HG03460 (cell line): ENCODE data around the gene JMJD1C.
"Not testable (repeated sequence)": the region's sequence is repeated elsewhere in the genome, so short reads cannot be mapped to it uniquely, and the experiment has no call there.

ENCODE experiments used
- ATAC-seq: cut with Tn5 transposase; IDR thresholded peaks from one replicate; pipeline ENCODE4 v1.9.1; 2021; ENCODE audit not compliant: unreplicated experiment

Gene JMJD1C

GRCh38 chr10:63235136-63235535, 230.6 kb downstream of the JMJD1C start:
- not testable (repeated sequence) for ATAC-seq

- no peak for ATAC-seq
These were observed 236.6 kb downstream of the JMJD1C start for GRCh38 chr10:63229161-63229560.

- no peak for ATAC-seq
These were observed 237.5 kb downstream of the JMJD1C start for GRCh38 chr10:63228237-63228636.

GRCh38 chr10:63227207-63227895, 238.4 kb downstream of the JMJD1C start:
- ATAC-seq: peak; percentile 51

- ATAC-seq: no peak
These were observed 241.5 kb downstream of the JMJD1C start for GRCh38 chr10:63224241-63224640.

- ATAC-seq: no peak
These were observed 243.8 kb downstream of the JMJD1C start for GRCh38 chr10:63221950-63222349.

- ATAC-seq: no peak
These were observed 246.0 kb downstream of the JMJD1C start for GRCh38 chr10:63219749-63220148.

GRCh38 chr10:63217120-63217605, 248.6 kb downstream of the JMJD1C start:
- peak; percentile 88 for ATAC-seq

- ATAC-seq: no peak
These were observed 251.2 kb downstream of the JMJD1C start for GRCh38 chr10:63214571-63214970.

- no peak for ATAC-seq
These were observed 252.3 kb downstream of the JMJD1C start for GRCh38 chr10:63213489-63213888.

GRCh38 chr10:63210611-63211196, 255.1 kb downstream of the JMJD1C start:
- peak; percentile 33 for ATAC-seq

GRCh38 chr10:63209705-63210104, 256.1 kb downstream of the JMJD1C start:
- no peak for ATAC-seq

- no peak for ATAC-seq
These were observed 256.8 kb downstream of the JMJD1C start for GRCh38 chr10:63208986-63209385.

- ATAC-seq: peak; percentile 42
These were observed 258.6 kb downstream of the JMJD1C start for GRCh38 chr10:63206997-63207811.

GRCh38 chr10:63206576-63206975, 259.2 kb downstream of the JMJD1C start:
- ATAC-seq: no peak

- ATAC-seq: no peak
These were observed 260.4 kb downstream of the JMJD1C start for GRCh38 chr10:63205421-63205820.

- ATAC-seq: peak; percentile 36
These were observed 260.9 kb downstream of the JMJD1C start for GRCh38 chr10:63204667-63205391.

GRCh38 chr10:63201118-63201517, 264.7 kb downstream of the JMJD1C start:
- ATAC-seq: no peak

- ATAC-seq: no peak
These were observed 265.3 kb downstream of the JMJD1C start for GRCh38 chr10:63200431-63200830.

- ATAC-seq: no peak
These were observed 266.1 kb downstream of the JMJD1C start for GRCh38 chr10:63199716-63200115.
